ENCODE results near the gene BSND. TPM values are rescaled to one million over a fixed set of nuclear protein-coding genes. Genes with fewer than 3 reads are reported as not detected.

BSND gene
- polyA plus RNA-seq, 1 donor (not counting 4 experiments of a cell fraction or from before 2014, with no cell fraction given): not detected

DNA sequence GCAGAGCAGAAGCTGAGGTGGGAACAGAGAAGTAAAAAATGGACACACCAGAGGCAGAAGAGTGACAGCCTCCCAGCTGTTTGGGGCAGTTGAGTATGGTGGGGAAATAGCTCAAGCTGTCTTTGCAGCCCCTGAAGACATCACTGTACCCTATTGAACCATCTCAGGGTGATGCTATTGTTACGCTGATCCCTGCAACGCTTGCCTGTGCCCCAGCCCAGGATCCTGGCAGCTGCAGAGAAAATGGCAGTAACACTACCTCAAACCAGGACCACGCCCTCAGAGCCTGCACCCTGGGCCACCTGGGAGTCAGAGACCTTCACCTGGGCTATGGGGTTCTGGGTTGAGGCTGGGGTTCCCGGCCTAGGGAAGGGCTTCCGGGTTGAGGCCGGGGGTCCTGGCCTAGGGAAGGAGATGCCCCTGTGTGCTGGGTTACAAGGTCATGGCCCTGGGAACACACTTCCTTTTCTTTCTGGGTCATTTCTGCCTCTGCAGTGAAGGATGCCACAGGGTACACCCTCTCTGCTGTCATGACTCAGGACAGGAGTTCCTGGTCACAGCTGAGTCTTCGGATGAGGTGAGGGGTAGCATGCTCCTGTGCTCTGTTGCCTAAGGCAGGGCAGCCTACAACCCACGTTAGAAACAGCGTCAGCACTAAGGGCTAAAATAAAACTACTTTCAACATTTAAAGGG is 11.6 kb downstream of the BSND start:
- H3K4me2 ChIP-seq (ENCODE audit: control insufficient read depth, extremely low read depth, insufficient read depth, low read depth, low read length): no peak overlapping the region
- H3K27ac ChIP-seq (ENCODE audit: control insufficient read depth, insufficient read depth, low read length): no peak overlapping the region
- no peak overlapping the region for H3K4me3 ChIP-seq (ENCODE audit: control insufficient read depth in 2 of 3, extremely low read depth in 1 of 3, insufficient read depth in 2 of 3, low read depth in 1 of 3, low read length in 3 of 3)
- no peaks in the 10 kb centered on the region for H3K9me1 ChIP-seq (ENCODE audit: control insufficient read depth, extremely low read depth, insufficient read depth, low read length)
- no peak for DNase-seq (ENCODE audit: low read depth, low spot score)
- H4K20me1 ChIP-seq (ENCODE audit: control insufficient read depth, extremely low read depth, insufficient read depth, low read length): no peaks in the 10 kb centered on the region
- H2AFZ ChIP-seq (ENCODE audit: control insufficient read depth, low read length): no peak overlapping the region
- H3K9ac ChIP-seq (ENCODE audit: control insufficient read depth, extremely low read depth, insufficient read depth, low read length): no peak overlapping the region
- H3K79me2 ChIP-seq (ENCODE audit: control insufficient read depth, insufficient read depth, low read length): no peaks in the 10 kb centered on the region
- H3K36me3 ChIP-seq (ENCODE audit: control insufficient read depth in 2 of 2, extremely low read depth in 1 of 2, insufficient read depth in 2 of 2, low read length in 2 of 2): no peaks in the 10 kb centered on the region
- no peaks in the 10 kb centered on the region for H3K9me3 ChIP-seq (ENCODE audit: control insufficient read depth, low read depth, low read length)
- TF ChIP-seq EZH2 (IDR thresholded peaks at IDR 0.05; ENCODE audit: low read length): no peak
- TF ChIP-seq, protein P1, sequence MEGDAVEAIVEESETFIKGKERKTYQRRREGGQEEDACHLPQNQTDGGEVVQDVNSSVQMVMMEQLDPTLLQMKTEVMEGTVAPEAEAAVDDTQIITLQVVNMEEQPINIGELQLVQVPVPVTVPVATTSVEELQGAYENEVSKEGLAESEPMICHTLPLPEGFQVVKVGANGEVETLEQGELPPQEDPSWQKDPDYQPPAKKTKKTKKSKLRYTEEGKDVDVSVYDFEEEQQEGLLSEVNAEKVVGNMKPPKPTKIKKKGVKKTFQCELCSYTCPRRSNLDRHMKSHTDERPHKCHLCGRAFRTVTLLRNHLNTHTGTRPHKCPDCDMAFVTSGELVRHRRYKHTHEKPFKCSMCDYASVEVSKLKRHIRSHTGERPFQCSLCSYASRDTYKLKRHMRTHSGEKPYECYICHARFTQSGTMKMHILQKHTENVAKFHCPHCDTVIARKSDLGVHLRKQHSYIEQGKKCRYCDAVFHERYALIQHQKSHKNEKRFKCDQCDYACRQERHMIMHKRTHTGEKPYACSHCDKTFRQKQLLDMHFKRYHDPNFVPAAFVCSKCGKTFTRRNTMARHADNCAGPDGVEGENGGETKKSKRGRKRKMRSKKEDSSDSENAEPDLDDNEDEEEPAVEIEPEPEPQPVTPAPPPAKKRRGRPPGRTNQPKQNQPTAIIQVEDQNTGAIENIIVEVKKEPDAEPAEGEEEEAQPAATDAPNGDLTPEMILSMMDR (optimal IDR thresholded peaks at IDR 0.05 in 1 of 3, IDR thresholded peaks at IDR 0.05 in 1 of 3, conservative IDR thresholded peaks at IDR 0.05 in 1 of 3; ENCODE audit: extremely low read depth in 1 of 3, insufficient read depth in 2 of 3, low read length in 3 of 3): no peak
- dilution Hi-C loops (cut with MboI; ENCODE audit: extremely low pct_ligation_motif_present, low sequenced_read_pairs): no loop called here
- peaks cover 14% of the 10 kb centered on the region for H3K4me1 ChIP-seq (ENCODE audit: control insufficient read depth, extremely low read depth, insufficient read depth, low read length)
- H3K27me3 ChIP-seq (ENCODE audit: control insufficient read depth, extremely low read depth, insufficient read depth, low read length): peaks cover 15% of the 10 kb centered on the region
- FAIRE-seq: no peak

- H3K27me3 ChIP-seq (ENCODE audit: control insufficient read depth, extremely low read depth, insufficient read depth, low read length): peaks cover 20% of the 10 kb centered on the region
- H3K9me3 ChIP-seq (ENCODE audit: control insufficient read depth, low read depth, low read length): no peaks in the 10 kb centered on the region
- no peak overlapping the region for H2AFZ ChIP-seq (ENCODE audit: control insufficient read depth, low read length)
- no peaks in the 10 kb centered on the region for H4K20me1 ChIP-seq (ENCODE audit: control insufficient read depth, extremely low read depth, insufficient read depth, low read length)
- no peak for FAIRE-seq
- H3K4me2 ChIP-seq (ENCODE audit: control insufficient read depth, extremely low read depth, insufficient read depth, low read depth, low read length): no peak overlapping the region
- H3K79me2 ChIP-seq (ENCODE audit: control insufficient read depth, insufficient read depth, low read length): no peaks in the 10 kb centered on the region
- peaks cover 14% of the 10 kb centered on the region for H3K4me1 ChIP-seq (ENCODE audit: control insufficient read depth, extremely low read depth, insufficient read depth, low read length)
- no peak for DNase-seq (ENCODE audit: low read depth, low spot score)
- no peak overlapping the region for H3K27ac ChIP-seq (ENCODE audit: control insufficient read depth, insufficient read depth, low read length)
- H3K9me1 ChIP-seq (ENCODE audit: control insufficient read depth, extremely low read depth, insufficient read depth, low read length): no peaks in the 10 kb centered on the region
- no peak overlapping the region for H3K9ac ChIP-seq (ENCODE audit: control insufficient read depth, extremely low read depth, insufficient read depth, low read length)
- H3K4me3 ChIP-seq (ENCODE audit: control insufficient read depth in 2 of 3, extremely low read depth in 1 of 3, insufficient read depth in 2 of 3, low read depth in 1 of 3, low read length in 3 of 3): no peak overlapping the region
- H3K36me3 ChIP-seq (ENCODE audit: control insufficient read depth in 2 of 2, extremely low read depth in 1 of 2, insufficient read depth in 2 of 2, low read length in 2 of 2): no peaks in the 10 kb centered on the region
- TF ChIP-seq, protein P1 (optimal IDR thresholded peaks at IDR 0.05 in 1 of 3, IDR thresholded peaks at IDR 0.05 in 1 of 3, conservative IDR thresholded peaks at IDR 0.05 in 1 of 3; ENCODE audit: extremely low read depth in 1 of 3, insufficient read depth in 2 of 3, low read length in 3 of 3): no peak
- TF ChIP-seq EZH2 (IDR thresholded peaks at IDR 0.05; ENCODE audit: low read length): no peak
- dilution Hi-C loops (cut with MboI; ENCODE audit: extremely low pct_ligation_motif_present, low sequenced_read_pairs): no loop called here
Measured at GRCh38 chr1:55010887-55011217, 12.1 kb downstream of the BSND start.
